Loucy (cell line): ENCODE measurements around the gene HS3ST2.

Experiments used
- H2AFZ ChIP-seq: fragments of 200-600 bp; sonication (generic); 2 replicates; pipeline ENCODE4 v1.6.0; 2016; ENCODE audit warnings: antibody characterized with exemption, mild to moderate bottlenecking, low read length, moderate library complexity
- H3F3A ChIP-seq: fragments of 200-600 bp; 2 replicates; pipeline ENCODE4 v1.6.0; 2016; ENCODE audit warnings: antibody characterized with exemption, low read depth, mild to moderate bottlenecking
- H3K27me3 ChIP-seq: fragments of 200-600 bp; sonication (generic); 2 replicates; pipeline ENCODE4 v1.6.1; 2014; ENCODE audit warnings: low read length, mild to moderate bottlenecking; ENCODE audit not compliant: insufficient read depth, poor library complexity, severe bottlenecking
- H3K36me3 ChIP-seq: fragments of 200-600 bp; sonication (generic); 2 replicates; pipeline ENCODE4 v1.6.1; 2016; ENCODE audit warnings: low read length; ENCODE audit not compliant: insufficient read depth
- H3K4me1 ChIP-seq: fragments of 200-600 bp; sonication (generic); 2 replicates; pipeline ENCODE4 v1.5.1; 2014; ENCODE audit warnings: low read length, mild to moderate bottlenecking; ENCODE audit not compliant: insufficient read depth, poor library complexity, severe bottlenecking
- H3K4me2 ChIP-seq: fragments of 200-600 bp; sonication (generic); 2 replicates; pipeline ENCODE4 v1.6.0; 2014; ENCODE audit warnings: antibody characterized with exemption, low read length, low read depth, mild to moderate bottlenecking; ENCODE audit not compliant: poor library complexity, severe bottlenecking
- H3K4me3 ChIP-seq: fragments of 200-600 bp; sonication (generic); 2 replicates; pipeline ENCODE4 v1.5.1; 2014; ENCODE audit warnings: low read length, mild to moderate bottlenecking, mixed read lengths; ENCODE audit not compliant: poor library complexity, severe bottlenecking
- H3K79me2 ChIP-seq: fragments of 200-600 bp; sonication (generic); 2 replicates; pipeline ENCODE4 v1.6.1; 2014; ENCODE audit warnings: low read length; ENCODE audit not compliant: insufficient read depth
- H3K9ac ChIP-seq: fragments of 200-600 bp; sonication (generic); 2 replicates; pipeline ENCODE4 v1.6.0; 2014; ENCODE audit warnings: mild to moderate bottlenecking, low read depth, low read length, moderate library complexity; ENCODE audit not compliant: poor library complexity, severe bottlenecking
- H3K9me2 ChIP-seq: fragments of 200-600 bp; sonication (generic); replicated peaks from 2 replicates; pipeline ENCODE4 v1.6.1; 2016; ENCODE audit warnings: low read depth, low read length, mixed read lengths
- H3K9me3 ChIP-seq: fragments of 200-600 bp; sonication (generic); 2 replicates; pipeline ENCODE4 v1.6.1; 2014; ENCODE audit warnings: mild to moderate bottlenecking, antibody characterized with exemption, low read length, low read depth; ENCODE audit not compliant: insufficient read depth
- H4K20me1 ChIP-seq: fragments of 200-600 bp; sonication (generic); 2 replicates; pipeline ENCODE4 v1.6.0; 2014; ENCODE audit warnings: antibody characterized with exemption, low read length, mild to moderate bottlenecking; ENCODE audit not compliant: insufficient read depth, poor library complexity, severe bottlenecking
- CTCF ChIP-seq: fragments of 200-600 bp; sonication (generic); conservative IDR thresholded peaks from 2 replicates; pipeline ENCODE4 v1.5.1; 2014; ENCODE audit warnings: mild to moderate bottlenecking, antibody characterized with exemption, low read length
- EZH2phosphoT487 ChIP-seq: fragments of 200-600 bp; IDR thresholded peaks from 2 replicates; pipeline ENCODE4 v1.6.1; 2018; ENCODE audit warnings: antibody characterized with exemption, mild to moderate bottlenecking, moderate library complexity, borderline replicate concordance

Gene HS3ST2

GRCh38 chr16:22859925-22860324 is 46.0 kb downstream of the HS3ST2 start:
- H3K4me1 ChIP-seq = no peaks in the 10 kb centered on the region
- no peak overlapping the region for H3K9ac ChIP-seq
- no peak overlapping the region for H3K4me2 ChIP-seq
- no peak for TF ChIP-seq EZH2phosphoT487
- TF ChIP-seq CTCF = no peak
- H3K9me3 ChIP-seq = no peaks in the 10 kb centered on the region
- H3K79me2 ChIP-seq = no peaks in the 10 kb centered on the region
- no peaks in the 10 kb centered on the region for H3K36me3 ChIP-seq
- no peaks in the 10 kb centered on the region for H3K27me3 ChIP-seq
- H3K9me2 ChIP-seq = no peaks in the 10 kb centered on the region
- H2AFZ ChIP-seq = no peak overlapping the region
- H3K4me3 ChIP-seq = no peak overlapping the region
- H3F3A ChIP-seq = no peaks in the 10 kb centered on the region
- H4K20me1 ChIP-seq = no peaks in the 10 kb centered on the region

GRCh38 chr16:22861580-22861979 is 47.6 kb downstream of the HS3ST2 start:
- Histone ChIP-seq H4K20me1 (no peaks in the 10 kb centered on the region), H3K4me1 (no peaks in the 10 kb centered on the region), H3K9ac (no peak overlapping the region), H3K9me2 (no peaks in the 10 kb centered on the region), H3K79me2 (no peaks in the 10 kb centered on the region), H3K36me3 (no peaks in the 10 kb centered on the region), H3K27me3 (no peaks in the 10 kb centered on the region), H2AFZ (no peak overlapping the region), H3F3A (no peaks in the 10 kb centered on the region), H3K9me3 (no peaks in the 10 kb centered on the region), H3K4me3 (no peak overlapping the region), H3K4me2 (no peak overlapping the region)
- TF ChIP-seq EZH2phosphoT487 (no peak), CTCF (no peak)

- Histone ChIP-seq H3F3A (no peaks in the 10 kb centered on the region), H3K4me3 (no peak overlapping the region), H3K4me2 (no peak overlapping the region), H3K4me1 (no peaks in the 10 kb centered on the region), H3K36me3 (no peaks in the 10 kb centered on the region), H3K9ac (no peak overlapping the region), H3K27me3 (no peaks in the 10 kb centered on the region), H3K9me3 (no peaks in the 10 kb centered on the region), H3K79me2 (no peaks in the 10 kb centered on the region), H2AFZ (no peak overlapping the region), H3K9me2 (no peaks in the 10 kb centered on the region), H4K20me1 (no peaks in the 10 kb centered on the region)
- TF ChIP-seq EZH2phosphoT487 (no peak), CTCF (no peak)
These were observed 48.1 kb downstream of the HS3ST2 start for GRCh38 chr16:22862046-22862445.
